Measurements from ENCODE around the gene CAMK1D.

DNA sequence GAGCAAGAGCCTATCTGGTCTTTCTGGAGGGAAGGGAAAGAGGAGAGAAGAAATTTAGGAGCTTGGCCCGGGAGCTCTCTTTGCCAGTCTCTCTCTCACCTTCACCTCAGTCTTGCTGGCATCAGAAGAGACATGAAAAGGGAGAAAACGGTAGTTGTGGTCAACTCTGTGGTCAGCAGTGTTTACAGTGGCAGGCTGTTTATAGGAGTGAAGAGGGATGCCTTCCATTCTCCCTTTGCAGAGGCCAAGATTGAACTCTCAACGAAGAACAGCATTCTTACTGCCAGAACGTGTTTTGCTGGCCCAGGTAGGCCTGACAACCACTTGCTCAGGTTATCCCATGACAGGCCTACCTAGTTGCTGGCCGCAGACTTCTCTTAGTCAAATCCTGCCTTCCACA is 518.9 kb downstream of the CAMK1D start:
- TF ChIP-seq, protein P1, sequence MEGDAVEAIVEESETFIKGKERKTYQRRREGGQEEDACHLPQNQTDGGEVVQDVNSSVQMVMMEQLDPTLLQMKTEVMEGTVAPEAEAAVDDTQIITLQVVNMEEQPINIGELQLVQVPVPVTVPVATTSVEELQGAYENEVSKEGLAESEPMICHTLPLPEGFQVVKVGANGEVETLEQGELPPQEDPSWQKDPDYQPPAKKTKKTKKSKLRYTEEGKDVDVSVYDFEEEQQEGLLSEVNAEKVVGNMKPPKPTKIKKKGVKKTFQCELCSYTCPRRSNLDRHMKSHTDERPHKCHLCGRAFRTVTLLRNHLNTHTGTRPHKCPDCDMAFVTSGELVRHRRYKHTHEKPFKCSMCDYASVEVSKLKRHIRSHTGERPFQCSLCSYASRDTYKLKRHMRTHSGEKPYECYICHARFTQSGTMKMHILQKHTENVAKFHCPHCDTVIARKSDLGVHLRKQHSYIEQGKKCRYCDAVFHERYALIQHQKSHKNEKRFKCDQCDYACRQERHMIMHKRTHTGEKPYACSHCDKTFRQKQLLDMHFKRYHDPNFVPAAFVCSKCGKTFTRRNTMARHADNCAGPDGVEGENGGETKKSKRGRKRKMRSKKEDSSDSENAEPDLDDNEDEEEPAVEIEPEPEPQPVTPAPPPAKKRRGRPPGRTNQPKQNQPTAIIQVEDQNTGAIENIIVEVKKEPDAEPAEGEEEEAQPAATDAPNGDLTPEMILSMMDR (IDR thresholded peaks at IDR 0.05), result no peak
- TF ChIP-seq EP300 (IDR thresholded peaks at IDR 0.05), result no peak
